Caco-2 (cell line): ENCODE measurements around the gene RARS1. TPM values are rescaled to one million over a fixed set of nuclear protein-coding genes. Genes with fewer than 3 reads are reported as not detected.
"Not testable (repeated sequence)": the region's sequence is repeated elsewhere in the genome, so short reads cannot be mapped to it uniquely, and the experiment has no call there.

ENCODE experiments used
- BruUV-seq: library from RNA; stranded (reverse); fragments of 400-500 nt; replicated peaks from 2 replicates; lab custom pipeline; 2021; lab: Mats Ljungman, UMichigan
- CTCF ChIA-PET: fragments of 300-600 bp; sonication (Branson Sonifier 250); formaldehyde crosslinking; loops from one replicate; lab custom pipeline; 2022; ENCODE audit warnings: antibody characterized with exemption; lab: Charles Lee
- POLR2A ChIA-PET: fragments of 300-600 bp; sonication (Branson Sonifier 250); formaldehyde crosslinking; loops from one replicate; lab custom pipeline; 2022; ENCODE audit warnings: antibody characterized with exemption; lab: Charles Lee
- DNase-seq, 2 experiments: peaks; one replicate each; pipeline versions ENCODE4 v3.0.0 to v3.0.0-alpha.2; 2020 to 2022
- H3K27me3 ChIP-seq: replicated peaks from 2 replicates; pipeline ENCODE4 v1.6.0; 2011; ENCODE audit warnings: low read length; ENCODE audit not compliant: control insufficient read depth, insufficient read depth
- H3K36me3 ChIP-seq: 2 replicates; pipeline ENCODE4 v1.5.1; 2011; ENCODE audit warnings: low read length; ENCODE audit not compliant: control insufficient read depth, insufficient read depth
- H3K4me1 ChIP-seq: fragments of 250-450 bp; sonication (Bioruptor Pico); 2 replicates; pipeline ENCODE4 v1.5.1; 2020; ENCODE audit warnings: mild to moderate bottlenecking
- H3K4me3 ChIP-seq: 2 replicates; pipeline ENCODE4 v1.5.1; 2011; ENCODE audit warnings: low read depth, mild to moderate bottlenecking, control low read depth, low read length
- H3K9me3 ChIP-seq: fragments of 250-450 bp; sonication (Bioruptor Pico); 2 replicates; pipeline ENCODE4 v1.5.1; 2020; ENCODE audit warnings: mild to moderate bottlenecking, moderate library complexity
- H3K27ac Mint-ChIP-seq: one replicate; pipeline ENCODE4 v1.8.0; 2022; ENCODE audit warnings: mixed read lengths; ENCODE audit not compliant: unreplicated experiment
- H3K27me3 Mint-ChIP-seq: one replicate; pipeline ENCODE4 v1.8.0; 2022; ENCODE audit warnings: mixed read lengths; ENCODE audit not compliant: insufficient read depth, unreplicated experiment
- H3K36me3 Mint-ChIP-seq: one replicate; pipeline ENCODE4 v1.8.0; 2022; ENCODE audit warnings: mild to moderate bottlenecking, mixed read lengths; ENCODE audit not compliant: insufficient read depth, unreplicated experiment
- H3K4me1 Mint-ChIP-seq: one replicate; pipeline ENCODE4 v1.8.0; 2022; ENCODE audit warnings: low read depth, mixed read lengths; ENCODE audit not compliant: unreplicated experiment
- H3K4me3 Mint-ChIP-seq: one replicate; pipeline ENCODE4 v1.8.0; 2022; ENCODE audit warnings: mild to moderate bottlenecking, moderate library complexity, mixed read lengths; ENCODE audit not compliant: unreplicated experiment
- H3K9me3 Mint-ChIP-seq: one replicate; pipeline ENCODE4 v1.8.0; 2022; ENCODE audit warnings: mixed read lengths; ENCODE audit not compliant: unreplicated experiment
- intact Hi-C: fragments of 100-400 bp; cut with micrococcal nuclease; formaldehyde crosslinking; loops from one replicate; pipeline ENCODE4 v1.10.0; 2022; ENCODE audit not compliant: unreplicated experiment
- total RNA-seq: library from RNA; stranded (reverse); gene quantifications from 2 replicates; pipeline ENCODE4 v1.2.3, GENCODE V29; 2022
- TF ChIP-seq, protein P1 (sequence below), 2 experiments: fragments of 200-600 bp in 1 of 2; IDR thresholded peaks; 1 replicate in 1 of 2; 2 replicates in 1 of 2; pipeline versions ENCODE4 v1.5.1 to v1.8.0; 2011 to 2022; ENCODE audit warnings: antibody characterized with exemption in 1 of 2, control low read depth in 1 of 2, inconsistent platforms in 1 of 2, low read depth in 1 of 2, low read length in 1 of 2, mild to moderate bottlenecking in 1 of 2, moderate library complexity in 1 of 2; ENCODE audit not compliant: insufficient read depth in 1 of 2, severe bottlenecking in 1 of 2, unreplicated experiment in 1 of 2

Gene RARS1
- total RNA-seq, 1 experiment from 2014 or later: 124 TPM

DNA sequence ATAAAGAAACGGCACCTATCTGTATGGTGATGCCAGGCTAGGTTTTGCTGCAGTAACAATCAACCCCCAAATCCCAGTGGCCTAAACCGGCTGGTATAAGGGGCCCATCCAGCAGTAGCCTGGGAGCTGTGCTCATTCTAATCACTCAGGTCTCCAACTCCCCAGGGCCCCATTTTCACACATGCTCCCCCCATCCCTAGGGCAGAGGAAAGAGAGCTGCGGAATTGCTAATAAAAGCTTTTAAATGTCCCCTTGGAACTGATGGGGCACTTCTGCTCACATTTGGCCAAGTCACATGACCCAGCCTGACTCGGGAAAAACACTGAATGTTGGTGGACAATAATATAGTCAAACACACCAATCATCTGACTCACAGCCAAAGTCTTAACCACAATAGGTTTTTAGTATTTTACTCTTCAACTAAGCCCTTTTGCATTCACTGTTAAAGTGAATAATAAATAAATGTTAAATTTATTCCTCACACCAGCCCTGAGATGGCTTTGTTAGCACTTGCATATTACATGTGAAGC, 44.4 kb downstream of the RARS1 start:
- TF ChIP-seq, protein P1, sequence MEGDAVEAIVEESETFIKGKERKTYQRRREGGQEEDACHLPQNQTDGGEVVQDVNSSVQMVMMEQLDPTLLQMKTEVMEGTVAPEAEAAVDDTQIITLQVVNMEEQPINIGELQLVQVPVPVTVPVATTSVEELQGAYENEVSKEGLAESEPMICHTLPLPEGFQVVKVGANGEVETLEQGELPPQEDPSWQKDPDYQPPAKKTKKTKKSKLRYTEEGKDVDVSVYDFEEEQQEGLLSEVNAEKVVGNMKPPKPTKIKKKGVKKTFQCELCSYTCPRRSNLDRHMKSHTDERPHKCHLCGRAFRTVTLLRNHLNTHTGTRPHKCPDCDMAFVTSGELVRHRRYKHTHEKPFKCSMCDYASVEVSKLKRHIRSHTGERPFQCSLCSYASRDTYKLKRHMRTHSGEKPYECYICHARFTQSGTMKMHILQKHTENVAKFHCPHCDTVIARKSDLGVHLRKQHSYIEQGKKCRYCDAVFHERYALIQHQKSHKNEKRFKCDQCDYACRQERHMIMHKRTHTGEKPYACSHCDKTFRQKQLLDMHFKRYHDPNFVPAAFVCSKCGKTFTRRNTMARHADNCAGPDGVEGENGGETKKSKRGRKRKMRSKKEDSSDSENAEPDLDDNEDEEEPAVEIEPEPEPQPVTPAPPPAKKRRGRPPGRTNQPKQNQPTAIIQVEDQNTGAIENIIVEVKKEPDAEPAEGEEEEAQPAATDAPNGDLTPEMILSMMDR (IDR thresholded peaks at IDR 0.05; ENCODE audit: insufficient read depth in 1 of 2, low read depth in 1 of 2, low read length in 1 of 2, severe bottlenecking in 1 of 2, unreplicated experiment in 1 of 2): no peak
- no peak for DNase-seq
- Mint-ChIP-seq H3K4me3 (no peak overlapping the region), H3K27me3 (no peaks in the 10 kb centered on the region), H3K27ac (no peak overlapping the region), H3K36me3 (no peaks in the 10 kb centered on the region), H3K4me1 (peaks cover 5% of the 10 kb centered on the region), H3K9me3 (no peaks in the 10 kb centered on the region)
- Histone ChIP-seq H3K4me1 (no peaks in the 10 kb centered on the region; the same call in 1 of the 2 replicates), H3K36me3 (no peaks in the 10 kb centered on the region), H3K9me3 (no peaks in the 10 kb centered on the region), H3K27me3 (no peaks in the 10 kb centered on the region), H3K4me3 (no peak overlapping the region)
- intact Hi-C loops: no loop called here
- BruUV-seq: no TSS peak
- ChIA-PET POLR2A (no interaction called here), CTCF (no interaction called here)

DNA sequence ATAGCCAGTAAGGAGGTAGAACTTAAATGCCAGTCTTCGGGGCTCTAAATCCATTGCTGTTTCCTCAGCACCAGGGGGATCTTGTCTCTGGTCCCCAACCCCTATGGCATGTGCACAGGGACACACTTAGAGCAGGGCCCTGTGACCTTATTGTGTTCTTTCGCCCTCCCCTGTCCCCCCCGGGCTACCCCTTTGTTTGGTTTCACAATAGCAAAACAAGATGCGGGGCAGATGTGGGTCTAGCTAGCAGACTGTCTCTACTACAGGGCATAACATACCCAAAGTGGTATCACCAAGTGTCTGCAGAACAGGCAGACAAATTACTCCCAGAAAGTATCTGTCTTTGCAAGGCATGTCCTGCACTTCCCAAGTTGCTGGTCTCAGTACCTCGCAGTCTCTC, 44.9 kb downstream of the RARS1 start:
- Mint-ChIP-seq H3K4me1 (no peaks in the 10 kb centered on the region), H3K27ac (no peak overlapping the region), H3K4me3 (no peak overlapping the region), H3K36me3 (no peaks in the 10 kb centered on the region), H3K9me3 (no peaks in the 10 kb centered on the region), H3K27me3 (no peaks in the 10 kb centered on the region)
- intact Hi-C loops: no loop called here
- no peak overlapping the region for H3K4me3 ChIP-seq
- CTCF ChIA-PET: no interaction called here
- no peaks in the 10 kb centered on the region for H3K9me3 ChIP-seq
- POLR2A ChIA-PET: no interaction called here
- no peaks in the 10 kb centered on the region for H3K36me3 ChIP-seq
- DNase-seq: no peak
- H3K4me1 ChIP-seq: no peaks in the 10 kb centered on the region; the same call in 1 of the 2 replicates
- H3K27me3 ChIP-seq: no peaks in the 10 kb centered on the region
- TF ChIP-seq, protein P1 (IDR thresholded peaks at IDR 0.05; ENCODE audit: insufficient read depth in 1 of 2, low read depth in 1 of 2, low read length in 1 of 2, severe bottlenecking in 1 of 2, unreplicated experiment in 1 of 2): no peak
- no TSS peak for BruUV-seq

DNA sequence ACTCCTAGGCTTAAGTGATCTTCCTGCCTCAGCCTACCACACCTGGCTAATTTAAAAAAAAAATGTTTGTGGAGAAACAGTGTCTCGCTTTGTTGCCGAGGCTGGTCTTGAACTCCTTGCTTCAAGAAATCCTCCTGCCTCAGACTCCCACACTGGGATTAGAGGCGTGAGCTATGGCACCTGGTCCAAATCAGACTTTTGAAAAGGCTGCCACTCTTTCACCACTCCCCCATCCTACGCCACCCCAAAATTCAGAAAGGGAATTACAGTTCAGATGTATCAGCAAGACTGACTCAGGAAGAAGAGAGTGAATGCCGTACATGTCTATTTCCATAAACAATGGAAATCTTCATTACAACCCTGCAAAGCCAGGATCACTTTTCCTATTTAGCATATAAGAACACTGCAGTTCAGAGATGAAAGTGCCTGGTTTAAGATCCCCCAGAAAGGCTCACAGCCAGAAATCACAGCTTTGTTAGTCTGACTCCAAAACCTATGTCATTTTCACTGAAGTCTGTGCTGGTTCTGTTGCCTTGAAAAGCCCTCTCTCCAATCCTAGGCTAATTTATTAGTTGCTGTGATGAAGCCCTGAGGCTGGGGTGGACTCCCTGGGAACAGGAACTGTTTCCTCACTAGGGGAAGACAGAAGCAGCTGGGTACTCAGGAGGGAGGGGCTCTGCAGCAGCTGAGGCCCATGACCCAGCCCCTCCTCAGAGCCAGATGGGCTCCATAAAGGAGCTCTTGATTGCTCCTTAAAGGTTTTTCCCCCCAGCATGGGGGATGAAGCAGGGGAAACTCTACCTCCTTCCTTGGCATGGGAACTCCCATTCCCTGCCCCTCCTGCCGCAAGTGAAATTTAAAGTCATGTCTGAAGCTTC, 46.0 kb downstream of the RARS1 start:
- Histone ChIP-seq H3K4me1 (no peaks in the 10 kb centered on the region), H3K9me3 (no peaks in the 10 kb centered on the region), H3K4me3 (no peak overlapping the region), H3K36me3 (no peaks in the 10 kb centered on the region), H3K27me3 (no peaks in the 10 kb centered on the region)
- Mint-ChIP-seq H3K36me3 (no peaks in the 10 kb centered on the region), H3K4me3 (no peak overlapping the region), H3K9me3 (no peaks in the 10 kb centered on the region), H3K27me3 (no peaks in the 10 kb centered on the region), H3K27ac (no peak overlapping the region), H3K4me1 (no peaks in the 10 kb centered on the region)
- no peak for DNase-seq
- ChIA-PET POLR2A (no interaction called here), CTCF (no interaction called here)
- TF ChIP-seq, protein P1 (IDR thresholded peaks at IDR 0.05; ENCODE audit: insufficient read depth in 1 of 2, low read depth in 1 of 2, low read length in 1 of 2, severe bottlenecking in 1 of 2, unreplicated experiment in 1 of 2): no peak
- intact Hi-C loops: no loop called here
- no TSS peak for BruUV-seq

DNA sequence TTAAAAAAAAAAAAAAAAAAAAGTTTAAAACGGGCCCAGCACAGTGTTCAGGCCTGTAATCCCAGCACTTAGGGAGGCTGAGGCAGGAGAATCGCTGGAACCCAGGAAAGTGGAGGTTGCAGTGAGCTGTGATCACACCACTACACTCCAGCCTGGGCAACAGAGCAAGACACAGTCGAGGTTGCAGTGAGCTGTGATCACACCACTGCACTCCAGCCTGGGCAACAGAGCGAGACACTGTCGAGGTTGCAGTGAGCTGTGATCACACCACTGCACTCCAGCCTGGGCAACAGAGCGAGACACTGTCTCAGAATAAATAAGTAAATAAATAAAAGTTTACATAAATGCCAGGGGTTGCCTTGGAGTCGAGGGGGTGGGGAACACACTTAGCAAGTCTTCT, 48.1 kb downstream of the RARS1 start:
- H3K27ac Mint-ChIP-seq, H3K9me3 ChIP-seq, H3K4me1 Mint-ChIP-seq, H3K27me3 ChIP-seq, DNase-seq, H3K9me3 Mint-ChIP-seq, BruUV-seq, H3K36me3 ChIP-seq, intact Hi-C loops, H3K4me3 Mint-ChIP-seq, H3K4me1 ChIP-seq, H3K4me3 ChIP-seq, H3K36me3 Mint-ChIP-seq, H3K27me3 Mint-ChIP-seq: not testable (repeated sequence)
- POLR2A ChIA-PET: interaction anchor here (0.8 kb wide), 1 partner anchor 33 kb away, joined by 3 read pairs; no protein-coding TSS in a partner anchor
- CTCF ChIA-PET: interaction anchor here (0.6 kb wide), 2 partner anchors 273 to 679 kb away, joined by 3 read pairs; no protein-coding TSS in a partner anchor
